ENCODE results near the gene ZNF543. TPM values are rescaled to one million over a fixed set of nuclear protein-coding genes. Genes with fewer than 3 reads are reported as not detected.

Gene ZNF543
- polyA plus RNA-seq, 1 of the 3 experiments (the other 2 are of a cell fraction), result 1.2 TPM

- DNase-seq, result no peak
- peaks cover 7 to 12% of the 10 kb centered on the region in 2 experiments; a peak in 2 of 4 replicates for H3K4me1 ChIP-seq (ENCODE audit: control insufficient read depth in 1 of 2, insufficient read depth in 2 of 2, low read depth in 1 of 2, low read length in 1 of 2)
- H3K27ac ChIP-seq (ENCODE audit: low read depth in 2 of 2, low read length in 1 of 2), result peak overlapping the region in 1 of 2 experiments; percentile 69; a peak in 1 of 4 replicates
- H3K4me2 ChIP-seq, result peak overlapping the region; percentile 93
- H4K20me1 ChIP-seq (ENCODE audit: insufficient read depth), result no peaks in the 10 kb centered on the region
- no peaks in the 10 kb centered on the region; the same call in 1 of the 2 replicates for H3K27me3 ChIP-seq (ENCODE audit: insufficient read depth)
- H2AFZ ChIP-seq (ENCODE audit: low read depth), result peak overlapping the region; percentile 93; the same call in 1 of the 2 replicates
- ChIA-PET CTCF (no interaction called here), POLR2A (no interaction called here)
- H3K4me3 ChIP-seq (ENCODE audit: low read depth in 2 of 2, low read length in 1 of 2), result peak overlapping the region; percentile 89 to 95
- 28% methylated on average over 8 of the region's 8 CpGs for WGBS (ENCODE audit: low lambda C conversion rate)
- no peak for TF ChIP-seq ZBTB33 (IDR thresholded peaks at IDR 0.05; ENCODE audit: borderline replicate concordance, low read depth)
- peak overlapping the region; percentile 92 for H3K9ac ChIP-seq
- peaks cover 14 to 20% of the 10 kb centered on the region in 2 experiments for H3K36me3 ChIP-seq (replicated peaks in 1 of 2; ENCODE audit: control insufficient read depth in 1 of 2, insufficient read depth in 2 of 2, low read length in 1 of 2)
- H3K79me2 ChIP-seq (ENCODE audit: insufficient read depth), result peaks cover 48% of the 10 kb centered on the region
- no peaks in the 10 kb centered on the region for H3K9me2 ChIP-seq
- peaks cover 5% of the 10 kb centered on the region for H3F3A ChIP-seq (replicated peaks; ENCODE audit: insufficient read depth)
- H3K9me3 ChIP-seq, result no peaks in the 10 kb centered on the region
Measured at GRCh38 chr19:57321116-57321515, 844 bp downstream of the ZNF543 start.

- Histone ChIP-seq H3K27ac (ENCODE audit: low read depth in 2 of 2, low read length in 1 of 2) (no peak overlapping the region), H2AFZ (ENCODE audit: low read depth) (no peak overlapping the region), H3K4me1 (ENCODE audit: control insufficient read depth in 1 of 2, insufficient read depth in 2 of 2, low read depth in 1 of 2, low read length in 1 of 2) (peaks cover 7 to 12% of the 10 kb centered on the region in 2 experiments; a peak in 2 of 4 replicates), H3K36me3 (replicated peaks in 1 of 2; ENCODE audit: control insufficient read depth in 1 of 2, insufficient read depth in 2 of 2, low read length in 1 of 2) (peaks cover 18 to 24% of the 10 kb centered on the region in 2 experiments), H3K9me2 (no peaks in the 10 kb centered on the region), H3F3A (replicated peaks; ENCODE audit: insufficient read depth) (peaks cover 5% of the 10 kb centered on the region), H3K79me2 (ENCODE audit: insufficient read depth) (peaks cover 48% of the 10 kb centered on the region), H3K9ac (peak overlapping the region; percentile 92; the same call in 1 of the 2 replicates), H3K4me2 (peak overlapping the region; percentile 93), H3K27me3 (ENCODE audit: insufficient read depth) (no peaks in the 10 kb centered on the region; the same call in 1 of the 2 replicates), H3K4me3 (ENCODE audit: low read depth in 2 of 2, low read length in 1 of 2) (peak overlapping the region; percentile 89 to 95), H3K9me3 (no peaks in the 10 kb centered on the region), H4K20me1 (ENCODE audit: insufficient read depth) (no peaks in the 10 kb centered on the region)
- ChIA-PET CTCF (no interaction called here), POLR2A (no interaction called here)
- TF ChIP-seq JUND (IDR thresholded peaks at IDR 0.05) (no peak), TAF1 (IDR thresholded peaks at IDR 0.05; ENCODE audit: borderline replicate concordance, low read depth, low read length) (no peak), REST (IDR thresholded peaks at IDR 0.05; ENCODE audit: low read depth, low read length) (no peak), IRF3 (IDR thresholded peaks at IDR 0.05; ENCODE audit: low read depth, low read length) (no peak), CHD2 (IDR thresholded peaks at IDR 0.05; ENCODE audit: low read length, partially characterized antibody) (no peak), RFX5 (IDR thresholded peaks at IDR 0.05; ENCODE audit: low read length) (no peak), SIN3A (IDR thresholded peaks at IDR 0.05; ENCODE audit: borderline replicate concordance, low read depth, low read length) (no peak), MEF2A (IDR thresholded peaks at IDR 0.05; ENCODE audit: borderline replicate concordance, low read depth) (no peak), NRF1 (IDR thresholded peaks at IDR 0.05; ENCODE audit: low read depth, low read length) (no peak), YY1 (IDR thresholded peaks at IDR 0.05; ENCODE audit: low read depth) (no peak)
- no peak for DNase-seq
- 47% methylated on average over 3 of the region's 3 CpGs for WGBS (ENCODE audit: low lambda C conversion rate)
Measured at GRCh38 chr19:57321751-57322150, 1.5 kb downstream of the ZNF543 start.

Data from SK-N-SH (cell line).